Urinary bladder (tissue), 4 donors: ENCODE data around the gene CLMP. TPM values are rescaled to one million over a fixed set of nuclear protein-coding genes. Genes with fewer than 3 reads are reported as not detected.
"Not testable (repeated sequence)": the region's sequence is repeated elsewhere in the genome, so short reads cannot be mapped to it uniquely, and the experiment has no call there.

Source experiments
- DNase-seq: peaks from one replicate; pipeline ENCODE4 v3.0.0-alpha.2; 2015; ENCODE audit errors: extremely low spot score
- H3K27ac ChIP-seq: one replicate; pipeline ENCODE4 v1.5.1; 2013; ENCODE audit warnings: low read depth, mild to moderate bottlenecking, moderate library complexity
- H3K36me3 ChIP-seq: one replicate; pipeline ENCODE4 v1.6.1; 2013; ENCODE audit warnings: mild to moderate bottlenecking, moderate library complexity; ENCODE audit not compliant: insufficient read depth
- H3K4me1 ChIP-seq: one replicate; pipeline ENCODE4 v1.6.1; 2013; ENCODE audit warnings: mild to moderate bottlenecking, moderate library complexity; ENCODE audit not compliant: insufficient read depth
- H3K4me3 ChIP-seq: one replicate; pipeline ENCODE4 v1.5.1; 2013; ENCODE audit warnings: low read depth, low read length
- WGBS: extraction: QIAGEN DNeasy Blood & Tissue Kit; methylation state at CpG from one replicate; pipeline ENCODE4 v1.1.7; 2013; 5-methylcytosine and 5-hydroxymethylcytosine counted together
- polyA plus RNA-seq: library from polyadenylated mRNA; stranded (reverse); fragments of 200-250 nt; gene quantifications from one replicate; pipeline ENCODE4 v1.2.3, GENCODE V29; 2013
- total RNA-seq: library from RNA; depleted of rRNA; stranded (reverse); fragments of >200 nt; gene quantifications from one replicate; pipeline ENCODE4 v1.2.3, GENCODE V29; 2014
- donor health status: healthy with polysubstance abuse.
- donor health status: healthy.

The CLMP gene
- total and polyA plus RNA-seq, 2 donors: 41.0 to 46.0 TPM

GRCh38 chr11:123161376-123162030 is 33.5 kb downstream of the CLMP start:
- peaks cover 2% of the 10 kb centered on the region for H3K4me1 ChIP-seq
- WGBS: 83% methylated on average over 8 of the region's 8 CpGs
- no peaks in the 10 kb centered on the region for H3K36me3 ChIP-seq
- no peak overlapping the region for H3K4me3 ChIP-seq
- no peak for DNase-seq
- no peak overlapping the region for H3K27ac ChIP-seq

GRCh38 chr11:123159183-123159857 is 35.7 kb downstream of the CLMP start:
- Histone ChIP-seq H3K36me3 (no peaks in the 10 kb centered on the region), H3K27ac (no peak overlapping the region), H3K4me3 (no peak overlapping the region), H3K4me1 (peaks cover 2% of the 10 kb centered on the region)
- 80% methylated on average over 10 of the region's 10 CpGs for WGBS
- DNase-seq: no peak

- H3K36me3 ChIP-seq: no peaks in the 10 kb centered on the region
- no peak for DNase-seq
- no peak overlapping the region for H3K4me3 ChIP-seq
- 86% methylated on average over 11 of the region's 11 CpGs for WGBS
- peaks cover 2% of the 10 kb centered on the region for H3K4me1 ChIP-seq
- no peak overlapping the region for H3K27ac ChIP-seq
These were observed 36.7 kb downstream of the CLMP start for GRCh38 chr11:123158033-123159003.

GRCh38 chr11:123152951-123153350 is 42.1 kb downstream of the CLMP start:
- Histone ChIP-seq H3K36me3 (no peaks in the 10 kb centered on the region), H3K4me1 (no peaks in the 10 kb centered on the region), H3K27ac (no peak overlapping the region), H3K4me3 (no peak overlapping the region)
- no peak for DNase-seq
- 67% methylated on average over 9 of the region's 9 CpGs for WGBS

GRCh38 chr11:123152346-123152745 is 42.7 kb downstream of the CLMP start:
- H3K27ac ChIP-seq, H3K36me3 ChIP-seq, H3K4me3 ChIP-seq, DNase-seq, H3K4me1 ChIP-seq: not testable (repeated sequence)
- WGBS: 98% methylated on average over 5 of the region's 5 CpGs

- Histone ChIP-seq H3K36me3 (no peaks in the 10 kb centered on the region), H3K27ac (no peak overlapping the region), H3K4me1 (no peaks in the 10 kb centered on the region), H3K4me3 (no peak overlapping the region)
- WGBS: 79% methylated on average over 2 of the region's 2 CpGs
- no peak for DNase-seq
These were observed 43.3 kb downstream of the CLMP start for GRCh38 chr11:123151796-123152195.

GRCh38 chr11:123151366-123151765 is 43.7 kb downstream of the CLMP start:
- H3K4me1 ChIP-seq: no peaks in the 10 kb centered on the region
- 87% methylated on average over 3 of the region's 3 CpGs for WGBS
- DNase-seq: no peak
- H3K27ac ChIP-seq: no peak overlapping the region
- H3K4me3 ChIP-seq: no peak overlapping the region
- H3K36me3 ChIP-seq: no peaks in the 10 kb centered on the region

GRCh38 chr11:123150882-123151281 is 44.2 kb downstream of the CLMP start:
- Histone ChIP-seq H3K27ac (no peak overlapping the region), H3K36me3 (no peaks in the 10 kb centered on the region), H3K4me3 (no peak overlapping the region), H3K4me1 (no peaks in the 10 kb centered on the region)
- no peak for DNase-seq
- 94% methylated on average over 6 of the region's 6 CpGs for WGBS

- H3K36me3 ChIP-seq: no peaks in the 10 kb centered on the region
- no peak overlapping the region for H3K27ac ChIP-seq
- no peak for DNase-seq
- H3K4me1 ChIP-seq: no peaks in the 10 kb centered on the region
- no peak overlapping the region for H3K4me3 ChIP-seq
- WGBS: 81% methylated on average over 4 of the region's 4 CpGs
These were observed 46.1 kb downstream of the CLMP start for GRCh38 chr11:123148965-123149364.

- DNase-seq: no peak
- Histone ChIP-seq H3K4me3 (no peak overlapping the region), H3K4me1 (no peaks in the 10 kb centered on the region), H3K27ac (peak overlapping the region; percentile 35), H3K36me3 (no peaks in the 10 kb centered on the region)
- 65% methylated on average over 9 of the region's 9 CpGs for WGBS
These were observed 49.4 kb downstream of the CLMP start for GRCh38 chr11:123145661-123146060.

- 42% methylated on average over 13 of the region's 13 CpGs for WGBS
- no peak for DNase-seq
- no peak overlapping the region for H3K4me3 ChIP-seq
- no peaks in the 10 kb centered on the region for H3K36me3 ChIP-seq
- no peaks in the 10 kb centered on the region for H3K4me1 ChIP-seq
- peak overlapping the region; percentile 35 for H3K27ac ChIP-seq
These were observed 49.8 kb downstream of the CLMP start for GRCh38 chr11:123145220-123145619.

- Histone ChIP-seq H3K4me3 (no peak overlapping the region), H3K36me3 (no peaks in the 10 kb centered on the region), H3K4me1 (no peaks in the 10 kb centered on the region), H3K27ac (no peak overlapping the region)
- WGBS: 77% methylated on average over 3 of the region's 3 CpGs
- no peak for DNase-seq
These were observed 50.3 kb downstream of the CLMP start for GRCh38 chr11:123144707-123145106.

- WGBS: 95% methylated on average over 2 of the region's 2 CpGs
- no peak overlapping the region for H3K4me3 ChIP-seq
- no peak for DNase-seq
- no peaks in the 10 kb centered on the region for H3K4me1 ChIP-seq
- H3K27ac ChIP-seq: no peak overlapping the region
- no peaks in the 10 kb centered on the region for H3K36me3 ChIP-seq
These were observed 51.1 kb downstream of the CLMP start for GRCh38 chr11:123143921-123144320.
